ENCODE results near the gene CDC37L1. TPM values are rescaled to one million over a fixed set of nuclear protein-coding genes. Genes with fewer than 3 reads are reported as not detected.

Gene CDC37L1
- total RNA-seq, 2 donors from 2014 or later = 18.4 to 22.2 TPM

DNA sequence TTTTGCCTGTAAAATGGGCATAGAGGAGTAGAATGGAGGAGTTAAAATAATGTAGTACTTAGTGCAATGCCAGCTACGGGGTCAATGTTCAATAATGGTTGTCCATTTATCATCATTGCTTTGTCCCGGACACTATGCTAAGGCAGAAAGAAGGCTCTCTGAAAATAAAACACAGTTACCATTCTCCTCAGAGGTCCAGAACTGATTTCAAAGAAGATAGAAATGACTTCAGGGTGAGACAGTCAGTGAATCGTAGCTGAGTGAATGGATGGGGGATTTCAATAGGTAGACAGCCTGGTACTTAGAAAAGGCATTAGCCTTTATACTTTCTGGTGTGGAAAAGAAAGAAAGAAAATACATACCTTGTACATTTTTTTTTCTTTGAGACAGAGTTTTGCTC is 62.9 kb downstream of the CDC37L1 start:
- H3K9me3 Mint-ChIP-seq = no peaks in the 10 kb centered on the region
- TF ChIP-seq, protein P1, sequence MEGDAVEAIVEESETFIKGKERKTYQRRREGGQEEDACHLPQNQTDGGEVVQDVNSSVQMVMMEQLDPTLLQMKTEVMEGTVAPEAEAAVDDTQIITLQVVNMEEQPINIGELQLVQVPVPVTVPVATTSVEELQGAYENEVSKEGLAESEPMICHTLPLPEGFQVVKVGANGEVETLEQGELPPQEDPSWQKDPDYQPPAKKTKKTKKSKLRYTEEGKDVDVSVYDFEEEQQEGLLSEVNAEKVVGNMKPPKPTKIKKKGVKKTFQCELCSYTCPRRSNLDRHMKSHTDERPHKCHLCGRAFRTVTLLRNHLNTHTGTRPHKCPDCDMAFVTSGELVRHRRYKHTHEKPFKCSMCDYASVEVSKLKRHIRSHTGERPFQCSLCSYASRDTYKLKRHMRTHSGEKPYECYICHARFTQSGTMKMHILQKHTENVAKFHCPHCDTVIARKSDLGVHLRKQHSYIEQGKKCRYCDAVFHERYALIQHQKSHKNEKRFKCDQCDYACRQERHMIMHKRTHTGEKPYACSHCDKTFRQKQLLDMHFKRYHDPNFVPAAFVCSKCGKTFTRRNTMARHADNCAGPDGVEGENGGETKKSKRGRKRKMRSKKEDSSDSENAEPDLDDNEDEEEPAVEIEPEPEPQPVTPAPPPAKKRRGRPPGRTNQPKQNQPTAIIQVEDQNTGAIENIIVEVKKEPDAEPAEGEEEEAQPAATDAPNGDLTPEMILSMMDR (conservative IDR thresholded peaks at IDR 0.05) = no peak
- peak overlapping the region; percentile 80 for H3K4me3 ChIP-seq (ENCODE audit: low read length)

DNA sequence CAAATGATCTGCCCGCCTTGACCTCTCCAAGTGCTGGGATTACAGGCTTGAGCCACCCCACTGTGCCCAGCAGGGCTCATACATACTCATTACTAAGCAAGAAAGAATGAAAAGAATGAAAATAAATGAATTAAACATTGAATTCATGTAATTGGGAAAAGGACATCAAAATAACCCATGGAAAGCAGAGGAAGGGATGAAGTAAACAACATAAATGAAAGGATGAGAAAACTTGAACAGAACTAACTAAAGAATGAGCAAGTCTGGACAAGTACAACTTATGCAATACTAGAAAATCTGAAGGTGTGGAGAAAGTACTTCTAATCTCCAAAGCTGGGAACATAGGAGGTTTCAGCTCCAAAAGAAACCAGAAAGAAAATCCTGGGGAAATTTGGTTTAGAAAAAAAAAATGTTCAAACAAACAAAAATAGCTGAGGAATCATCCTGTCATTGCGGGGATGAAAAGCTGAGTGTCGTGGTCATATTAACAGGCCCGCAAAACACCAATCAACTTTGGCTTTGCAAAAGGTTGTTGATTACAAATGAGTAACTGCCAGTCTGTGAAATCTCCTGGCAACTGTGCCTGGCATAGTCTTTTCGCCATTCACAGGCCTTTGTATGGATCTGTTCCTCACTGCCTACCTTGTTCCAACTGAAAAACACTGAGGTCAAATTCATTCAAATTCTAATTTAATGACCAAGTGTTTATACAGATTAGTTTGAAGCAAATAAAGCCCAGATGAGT is 63.9 kb downstream of the CDC37L1 start:
- Histone ChIP-seq H3K9ac (ENCODE audit: extremely low read depth, low read length, poor library complexity, severe bottlenecking) (no peak overlapping the region), H3K9me3 (ENCODE audit: control insufficient read depth, low read length) (no peaks in the 10 kb centered on the region), H3K27me3 (ENCODE audit: control insufficient read depth, insufficient read depth, low read length, poor library complexity, severe bottlenecking) (no peaks in the 10 kb centered on the region), H3K4me3 (ENCODE audit: low read length) (no peak overlapping the region), H3K4me1 (ENCODE audit: control insufficient read depth, insufficient read depth, low read length) (peaks cover 4% of the 10 kb centered on the region), H3K36me3 (ENCODE audit: control insufficient read depth, insufficient read depth, low read length) (no peaks in the 10 kb centered on the region), H3K27ac (ENCODE audit: low read depth, low read length) (no peak overlapping the region)
- no peaks in the 10 kb centered on the region for H3K9me3 Mint-ChIP-seq
- H3K4me3 Mint-ChIP-seq = peak overlapping the region; percentile 85
- TF ChIP-seq, protein P1 (conservative IDR thresholded peaks at IDR 0.05) = no peak
- peak; percentile 71 for DNase-seq
- 64 to 72% methylated on average over 5 of the region's 5 CpGs for WGBS, 2 experiments (ENCODE audit: insufficient coverage in 1 of 2, insufficient read length in 1 of 2)
- peaks cover 19% of the 10 kb centered on the region for H3K4me1 Mint-ChIP-seq
- peak overlapping the region; percentile 3 for H3K27ac Mint-ChIP-seq
- peaks cover 1% of the 10 kb centered on the region for H3K36me3 Mint-ChIP-seq (ENCODE audit: low read depth)
- no peaks in the 10 kb centered on the region for H3K27me3 Mint-ChIP-seq (ENCODE audit: insufficient read depth)

More for the DNA sequence above, 62.9 kb downstream of the CDC37L1 start:
- Histone ChIP-seq H3K27me3 (ENCODE audit: control insufficient read depth, insufficient read depth, low read length, poor library complexity, severe bottlenecking) (no peaks in the 10 kb centered on the region), H3K4me1 (ENCODE audit: control insufficient read depth, insufficient read depth, low read length) (peaks cover 4% of the 10 kb centered on the region), H3K9ac (ENCODE audit: extremely low read depth, low read length, poor library complexity, severe bottlenecking) (no peak overlapping the region), H3K9me3 (ENCODE audit: control insufficient read depth, low read length) (no peaks in the 10 kb centered on the region), H3K36me3 (ENCODE audit: control insufficient read depth, insufficient read depth, low read length) (no peaks in the 10 kb centered on the region), H3K27ac (ENCODE audit: low read depth, low read length) (no peak overlapping the region)
- WGBS, 2 experiments (ENCODE audit: insufficient coverage in 1 of 2, insufficient read length in 1 of 2) = 63 to 67% methylated on average over 3 of the region's 3 CpGs
- H3K36me3 Mint-ChIP-seq (ENCODE audit: low read depth) = peaks cover 1% of the 10 kb centered on the region
- DNase-seq = no peak
- H3K4me3 Mint-ChIP-seq = peak overlapping the region; percentile 85
- H3K27ac Mint-ChIP-seq = no peak overlapping the region
- H3K27me3 Mint-ChIP-seq (ENCODE audit: insufficient read depth) = no peaks in the 10 kb centered on the region
- peaks cover 19% of the 10 kb centered on the region for H3K4me1 Mint-ChIP-seq

DNA sequence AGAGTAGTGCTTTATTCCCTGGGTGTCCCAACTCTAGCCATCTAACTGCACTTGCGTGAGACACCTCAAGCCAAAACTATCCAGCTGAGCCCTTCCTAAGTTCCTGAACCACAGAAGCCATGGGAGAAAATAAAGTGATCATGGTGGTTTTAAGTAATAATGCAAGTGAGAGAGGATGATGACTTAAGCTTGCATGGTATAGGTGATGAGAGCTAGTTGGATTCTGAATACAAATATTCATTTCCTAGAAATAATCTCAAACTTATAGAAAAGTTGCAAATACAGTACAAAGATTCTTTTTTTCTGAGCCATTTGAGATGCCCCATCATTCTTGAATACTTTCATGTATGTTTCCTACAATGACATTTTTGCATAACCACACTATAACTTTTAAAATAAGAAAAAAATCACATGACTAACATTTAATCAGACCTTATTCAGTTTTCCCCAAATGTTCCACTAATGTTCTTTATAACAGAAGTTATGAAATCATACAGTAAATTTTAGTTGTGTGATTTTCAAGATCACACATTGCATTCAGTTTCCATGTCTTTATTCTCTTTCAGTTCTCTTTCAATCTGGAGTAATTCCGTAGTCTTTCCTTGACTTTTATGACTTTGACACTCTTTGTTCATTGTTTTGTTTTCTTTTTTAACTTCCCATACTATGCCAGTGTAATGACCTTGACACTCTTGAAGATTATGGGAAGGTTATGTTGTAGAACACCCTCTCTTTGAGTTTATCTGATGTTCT is 67.1 kb downstream of the CDC37L1 start:
- no peak overlapping the region for H3K27ac Mint-ChIP-seq

More for the DNA sequence above, 67.1 kb downstream of the CDC37L1 start:
- Histone ChIP-seq H3K4me1 (ENCODE audit: control insufficient read depth, insufficient read depth, low read length) (no peaks in the 10 kb centered on the region), H3K27ac (ENCODE audit: low read depth, low read length) (no peak overlapping the region), H3K36me3 (ENCODE audit: control insufficient read depth, insufficient read depth, low read length) (no peaks in the 10 kb centered on the region), H3K9ac (ENCODE audit: extremely low read depth, low read length, poor library complexity, severe bottlenecking) (no peak overlapping the region), H3K27me3 (ENCODE audit: control insufficient read depth, insufficient read depth, low read length, poor library complexity, severe bottlenecking) (no peaks in the 10 kb centered on the region), H3K4me3 (ENCODE audit: low read length) (no peak overlapping the region), H3K9me3 (ENCODE audit: control insufficient read depth, low read length) (no peaks in the 10 kb centered on the region)
- peaks cover 1% of the 10 kb centered on the region for H3K36me3 Mint-ChIP-seq (ENCODE audit: low read depth)
- DNase-seq = no peak
- peaks cover 16% of the 10 kb centered on the region for H3K4me1 Mint-ChIP-seq
- WGBS, 2 experiments (ENCODE audit: insufficient coverage in 1 of 2, insufficient read length in 1 of 2) = 91 to 100% methylated on average over 1 to 2 of the region's 2 CpGs
- no peak overlapping the region for H3K4me3 Mint-ChIP-seq
- H3K9me3 Mint-ChIP-seq = peaks cover 5% of the 10 kb centered on the region
- H3K27me3 Mint-ChIP-seq (ENCODE audit: insufficient read depth) = no peaks in the 10 kb centered on the region
- TF ChIP-seq, protein P1 (conservative IDR thresholded peaks at IDR 0.05) = no peak

All from endodermal cell (in vitro differentiated cells).